Smooth muscle cell (in vitro differentiated cells): ENCODE data around the gene STON1. TPM values are rescaled to one million over a fixed set of nuclear protein-coding genes. Genes with fewer than 3 reads are reported as not detected.
A peak's percentile ranks its signal among the peaks of the same experiment; 100 is the strongest.

Source experiments
- DNase-seq: peaks from one replicate; lab custom pipeline; 2025; ENCODE audit not compliant: unreplicated experiment; lab: John Stamatoyannopoulos, UW
- H2AFZ ChIP-seq: fragments of 200-600 bp; sonication (generic); 2 replicates; pipeline ENCODE4 v1.6.0; 2016; ENCODE audit warnings: antibody characterized with exemption, low read depth, mild to moderate bottlenecking
- H3F3A ChIP-seq: fragments of 200-600 bp; sonication (generic); 2 replicates; pipeline ENCODE4 v1.6.0; 2017; ENCODE audit warnings: antibody characterized with exemption, low read depth
- H3K27ac ChIP-seq: fragments of 200-600 bp; sonication (generic); 2 replicates; pipeline ENCODE4 v1.5.1; 2016; ENCODE audit warnings: low read depth, mild to moderate bottlenecking
- H3K27me3 ChIP-seq: fragments of 200-600 bp; sonication (generic); 2 replicates; pipeline ENCODE4 v1.6.1; 2016; ENCODE audit warnings: low read depth, mild to moderate bottlenecking
- H3K36me3 ChIP-seq: fragments of 200-600 bp; sonication (generic); 2 replicates; pipeline ENCODE4 v1.5.1; 2016; ENCODE audit warnings: low read depth
- H3K4me1 ChIP-seq: fragments of 200-600 bp; sonication (generic); 2 replicates; pipeline ENCODE4 v1.5.1; 2016; ENCODE audit warnings: low read depth
- H3K4me2 ChIP-seq: fragments of 200-600 bp; sonication (generic); 2 replicates; pipeline ENCODE4 v1.6.0; 2016; ENCODE audit warnings: mild to moderate bottlenecking
- H3K4me3 ChIP-seq: fragments of 200-600 bp; sonication (generic); 2 replicates; pipeline ENCODE4 v1.5.1; 2016; ENCODE audit warnings: mild to moderate bottlenecking
- H3K79me2 ChIP-seq: fragments of 200-600 bp; sonication (generic); 2 replicates; pipeline ENCODE4 v1.6.0; 2016; ENCODE audit warnings: low read depth, mild to moderate bottlenecking
- H3K9ac ChIP-seq: fragments of 200-600 bp; sonication (generic); 2 replicates; pipeline ENCODE4 v1.6.0; 2016; ENCODE audit warnings: low read depth
- H3K9me3 ChIP-seq: fragments of 200-600 bp; sonication (generic); replicated peaks from 2 replicates; pipeline ENCODE4 v1.5.1; 2016; ENCODE audit warnings: low read depth
- H4K20me1 ChIP-seq: fragments of 200-600 bp; sonication (generic); 2 replicates; pipeline ENCODE4 v1.6.0; 2016; ENCODE audit warnings: low read depth
- WGBS: methylation state at CpG from one replicate; pipeline ENCODE4 v1.1.7; 2016; ENCODE audit warnings: low lambda C conversion rate; 5-methylcytosine and 5-hydroxymethylcytosine counted together
- polyA plus RNA-seq: library from polyadenylated mRNA; unstranded; fragments of >200 nt; fragmentation: Nextera tagmentation; extraction: Ambion mirVana; gene quantifications from 2 replicates; pipeline ENCODE4 v1.2.1, GENCODE V29; 2016
- total RNA-seq: library from RNA; depleted of rRNA; stranded (reverse); fragments of >200 nt; gene quantifications from 2 replicates; pipeline ENCODE4 v1.2.3, GENCODE V29; 2014
- TF ChIP-seq, protein P1 (sequence below): fragments of 200-600 bp; sonication (generic); IDR thresholded peaks from 2 replicates; pipeline ENCODE4 v1.5.1; 2017; ENCODE audit warnings: borderline replicate concordance, mild to moderate bottlenecking, antibody characterized with exemption; ENCODE audit not compliant: insufficient read depth, poor library complexity, severe bottlenecking

STON1 gene
- total RNA-seq (56.6 and 60.3 TPM in 2 replicates), polyA plus RNA-seq (13.8 and 15.3 TPM in 2 replicates)

- Histone ChIP-seq H3K79me2 (peaks cover 35% of the 10 kb centered on the region), H3K9me3 (no peaks in the 10 kb centered on the region), H4K20me1 (peaks cover 32% of the 10 kb centered on the region), H3K36me3 (no peaks in the 10 kb centered on the region), H3K27ac (peak within 1 kb of the TSS; percentile 91), H2AFZ (peak within 1 kb of the TSS; percentile 46), H3K4me2 (peak within 1 kb of the TSS; percentile 88), H3K27me3 (no peaks in the 10 kb centered on the region), H3K4me1 (peaks cover 28% of the 10 kb centered on the region), H3F3A (peaks cover 38% of the 10 kb centered on the region), H3K9ac (peak within 1 kb of the TSS; percentile 94), H3K4me3 (peak within 1 kb of the TSS; percentile 91)
- WGBS, result 0% methylated on average over 24 of the region's 62 CpGs
- TF ChIP-seq, protein P1, sequence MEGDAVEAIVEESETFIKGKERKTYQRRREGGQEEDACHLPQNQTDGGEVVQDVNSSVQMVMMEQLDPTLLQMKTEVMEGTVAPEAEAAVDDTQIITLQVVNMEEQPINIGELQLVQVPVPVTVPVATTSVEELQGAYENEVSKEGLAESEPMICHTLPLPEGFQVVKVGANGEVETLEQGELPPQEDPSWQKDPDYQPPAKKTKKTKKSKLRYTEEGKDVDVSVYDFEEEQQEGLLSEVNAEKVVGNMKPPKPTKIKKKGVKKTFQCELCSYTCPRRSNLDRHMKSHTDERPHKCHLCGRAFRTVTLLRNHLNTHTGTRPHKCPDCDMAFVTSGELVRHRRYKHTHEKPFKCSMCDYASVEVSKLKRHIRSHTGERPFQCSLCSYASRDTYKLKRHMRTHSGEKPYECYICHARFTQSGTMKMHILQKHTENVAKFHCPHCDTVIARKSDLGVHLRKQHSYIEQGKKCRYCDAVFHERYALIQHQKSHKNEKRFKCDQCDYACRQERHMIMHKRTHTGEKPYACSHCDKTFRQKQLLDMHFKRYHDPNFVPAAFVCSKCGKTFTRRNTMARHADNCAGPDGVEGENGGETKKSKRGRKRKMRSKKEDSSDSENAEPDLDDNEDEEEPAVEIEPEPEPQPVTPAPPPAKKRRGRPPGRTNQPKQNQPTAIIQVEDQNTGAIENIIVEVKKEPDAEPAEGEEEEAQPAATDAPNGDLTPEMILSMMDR, result no peak
- peak; percentile 41 for DNase-seq
Measured at GRCh38 chr2:48530033-48530811, at the start of gene STON1. TSS of gene STON1 (plus strand) at chr2:48530154. CDS start at chr2:48580634, 50,480 bp downstream.

GRCh38 chr2:48480526-48480925, 49.4 kb upstream of the STON1 start:
- Histone ChIP-seq H3K9ac (no peak overlapping the region), H3K4me3 (no peak overlapping the region), H3K36me3 (no peaks in the 10 kb centered on the region), H3F3A (no peaks in the 10 kb centered on the region), H3K27me3 (no peaks in the 10 kb centered on the region), H4K20me1 (no peaks in the 10 kb centered on the region), H2AFZ (no peak overlapping the region), H3K9me3 (no peaks in the 10 kb centered on the region), H3K4me2 (no peak overlapping the region), H3K4me1 (no peaks in the 10 kb centered on the region), H3K79me2 (no peaks in the 10 kb centered on the region), H3K27ac (no peak overlapping the region)
- DNase-seq, result no peak
- TF ChIP-seq, protein P1, result no peak
- 98% methylated on average over 3 of the region's 3 CpGs for whole genome bisulfite sequencing

DNA sequence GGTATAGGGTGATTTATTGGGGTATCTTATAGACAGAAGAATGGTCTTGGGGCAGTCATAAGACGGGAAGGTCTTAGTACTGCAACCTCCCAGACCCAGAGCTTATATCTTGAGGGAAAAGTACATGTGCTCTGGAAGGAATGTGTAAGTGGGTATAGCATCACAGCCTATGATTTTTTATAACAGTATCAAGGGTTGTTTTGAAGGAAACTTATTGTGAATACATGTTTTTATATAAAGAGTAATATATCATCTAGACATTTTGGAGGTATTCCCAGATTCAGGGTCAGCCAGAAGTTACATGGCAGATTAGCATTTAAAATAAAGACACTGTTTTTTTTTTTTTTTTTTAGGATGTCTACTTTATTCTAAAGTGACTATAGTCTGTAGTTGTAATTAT, 47.6 kb upstream of the STON1 start:
- WGBS, result 92% methylated on average over 1 of the region's 1 CpG
- H3K9me3 ChIP-seq, result no peaks in the 10 kb centered on the region
- no peaks in the 10 kb centered on the region for H3K27me3 ChIP-seq
- no peaks in the 10 kb centered on the region for H3K79me2 ChIP-seq
- no peak overlapping the region for H2AFZ ChIP-seq
- no peak overlapping the region for H3K27ac ChIP-seq
- DNase-seq, result no peak
- H3K9ac ChIP-seq, result no peak overlapping the region
- H3K36me3 ChIP-seq, result no peaks in the 10 kb centered on the region
- no peak overlapping the region for H3K4me2 ChIP-seq
- no peaks in the 10 kb centered on the region for H3F3A ChIP-seq
- H4K20me1 ChIP-seq, result no peaks in the 10 kb centered on the region
- TF ChIP-seq, protein P1, result no peak
- H3K4me1 ChIP-seq, result no peaks in the 10 kb centered on the region
- no peak overlapping the region for H3K4me3 ChIP-seq

- H3F3A ChIP-seq, result no peaks in the 10 kb centered on the region
- no peak overlapping the region for H3K4me2 ChIP-seq
- no peaks in the 10 kb centered on the region for H3K36me3 ChIP-seq
- no peaks in the 10 kb centered on the region for H3K9me3 ChIP-seq
- H2AFZ ChIP-seq, result no peak overlapping the region
- H3K9ac ChIP-seq, result no peak overlapping the region
- no peak overlapping the region for H3K4me3 ChIP-seq
- no peaks in the 10 kb centered on the region for H4K20me1 ChIP-seq
- WGBS, result 79% methylated on average over 5 of the region's 5 CpGs
- no peak overlapping the region for H3K27ac ChIP-seq
- H3K4me1 ChIP-seq, result no peaks in the 10 kb centered on the region
- H3K27me3 ChIP-seq, result no peaks in the 10 kb centered on the region
- no peaks in the 10 kb centered on the region for H3K79me2 ChIP-seq
- DNase-seq, result no peak
- TF ChIP-seq, protein P1, result no peak
Measured at GRCh38 chr2:48482769-48483168, 47.2 kb upstream of the STON1 start.
